ENCODE results near the gene IRF1.

DNA sequence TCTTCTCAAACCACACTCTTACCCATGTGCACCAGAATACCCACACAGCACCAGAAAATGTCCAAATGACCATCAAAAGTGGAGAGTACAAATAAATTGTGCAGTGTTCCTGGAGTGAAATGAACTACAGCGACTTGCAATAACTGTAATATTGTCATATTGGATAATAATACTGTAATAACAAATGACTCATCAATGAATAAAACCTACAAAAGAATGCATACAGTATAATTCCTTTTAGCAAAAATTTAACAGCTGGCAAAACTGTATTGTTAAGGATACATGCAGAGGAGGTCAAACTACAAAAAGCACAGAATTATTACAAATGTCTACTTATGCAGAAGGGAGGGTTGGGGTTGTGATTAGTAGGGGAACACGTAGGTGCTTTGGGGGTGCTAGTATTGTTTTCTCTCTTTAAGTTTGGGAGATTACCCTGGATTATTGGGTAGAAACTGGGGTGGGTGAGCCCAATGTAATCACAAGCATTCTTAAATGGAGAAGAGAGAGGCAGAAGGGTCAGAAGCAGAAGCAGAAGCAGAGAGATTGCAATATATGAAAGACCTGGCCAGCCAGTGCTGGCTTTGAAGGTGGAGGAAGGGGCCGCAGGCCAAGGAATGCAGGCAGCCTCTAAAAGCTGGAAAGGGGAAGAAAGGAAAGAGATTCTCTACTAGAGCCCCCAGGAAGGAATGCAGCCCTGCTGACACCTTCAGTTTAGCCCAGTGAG lies 21.8 kb downstream of the IRF1 start:
- TF ChIP-seq, protein P1, sequence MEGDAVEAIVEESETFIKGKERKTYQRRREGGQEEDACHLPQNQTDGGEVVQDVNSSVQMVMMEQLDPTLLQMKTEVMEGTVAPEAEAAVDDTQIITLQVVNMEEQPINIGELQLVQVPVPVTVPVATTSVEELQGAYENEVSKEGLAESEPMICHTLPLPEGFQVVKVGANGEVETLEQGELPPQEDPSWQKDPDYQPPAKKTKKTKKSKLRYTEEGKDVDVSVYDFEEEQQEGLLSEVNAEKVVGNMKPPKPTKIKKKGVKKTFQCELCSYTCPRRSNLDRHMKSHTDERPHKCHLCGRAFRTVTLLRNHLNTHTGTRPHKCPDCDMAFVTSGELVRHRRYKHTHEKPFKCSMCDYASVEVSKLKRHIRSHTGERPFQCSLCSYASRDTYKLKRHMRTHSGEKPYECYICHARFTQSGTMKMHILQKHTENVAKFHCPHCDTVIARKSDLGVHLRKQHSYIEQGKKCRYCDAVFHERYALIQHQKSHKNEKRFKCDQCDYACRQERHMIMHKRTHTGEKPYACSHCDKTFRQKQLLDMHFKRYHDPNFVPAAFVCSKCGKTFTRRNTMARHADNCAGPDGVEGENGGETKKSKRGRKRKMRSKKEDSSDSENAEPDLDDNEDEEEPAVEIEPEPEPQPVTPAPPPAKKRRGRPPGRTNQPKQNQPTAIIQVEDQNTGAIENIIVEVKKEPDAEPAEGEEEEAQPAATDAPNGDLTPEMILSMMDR (IDR thresholded peaks at IDR 0.05), result no peak
- no peak for TF ChIP-seq POLR2A (IDR thresholded peaks at IDR 0.05)
- no peak for TF ChIP-seq POLR2AphosphoS5 (IDR thresholded peaks at IDR 0.05)

Measured in prostate gland (tissue), 2 donors.